Measurements from ENCODE around the gene SHMT2. TPM values are rescaled to one million over a fixed set of nuclear protein-coding genes. Genes with fewer than 3 reads are reported as not detected.
A peak's percentile ranks its signal among the peaks of the same experiment; 100 is the strongest.

SHMT2 gene
- polyA plus RNA-seq, 3 donors, result 82.5 to 90.7 (median 89.9) TPM

DNA sequence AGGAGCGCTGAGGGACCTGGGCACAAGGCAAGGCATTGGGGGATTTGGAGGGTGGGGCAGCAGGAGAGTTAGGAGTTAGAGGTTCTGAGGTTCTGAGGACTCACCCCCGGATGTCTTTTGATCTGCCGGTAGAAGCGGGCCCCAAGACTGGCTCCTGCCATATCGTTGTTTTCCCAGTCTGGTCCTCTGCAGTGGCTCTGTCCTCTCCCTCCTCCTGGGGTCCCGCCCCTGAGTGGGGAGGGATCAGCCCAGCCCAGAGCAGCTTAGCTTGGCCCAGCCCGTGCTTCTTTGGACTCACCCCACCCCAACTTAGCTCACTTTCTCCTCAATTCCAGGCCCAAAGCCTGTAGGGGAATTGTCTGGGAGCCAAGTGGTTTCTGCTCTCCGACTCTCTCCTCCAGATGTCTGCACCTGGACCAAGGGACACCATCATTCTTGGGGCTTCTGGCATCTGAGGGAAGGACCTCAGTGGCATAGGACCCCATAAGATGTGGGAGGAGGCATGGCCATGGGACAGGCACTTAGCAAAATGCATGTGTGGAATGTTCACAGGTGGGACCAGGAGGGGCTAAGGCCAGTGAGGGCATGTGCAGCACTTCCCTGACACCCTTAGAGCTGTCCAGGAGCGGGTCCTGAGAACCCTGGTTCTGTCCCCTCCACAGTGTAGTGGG is 7.5 kb downstream of the SHMT2 start:
- no peak for DNase-seq

DNA sequence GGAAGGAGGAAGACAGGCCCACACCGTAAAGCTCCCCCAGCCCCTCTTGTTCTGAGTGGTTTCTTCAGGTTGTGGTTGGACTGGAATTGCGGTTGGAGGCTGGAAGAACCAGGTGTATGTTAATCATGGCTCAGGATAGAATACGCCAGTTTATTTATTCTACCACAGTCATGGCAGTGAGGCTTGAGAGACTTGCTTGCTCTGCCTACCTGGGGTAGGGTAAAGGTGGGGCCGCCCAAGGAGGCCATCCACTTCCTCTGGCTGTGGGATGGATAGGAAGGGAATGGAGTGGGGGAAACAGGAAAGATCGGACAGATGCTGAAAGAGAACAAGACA is 8.1 kb downstream of the SHMT2 start:
- no peak for DNase-seq

DNA sequence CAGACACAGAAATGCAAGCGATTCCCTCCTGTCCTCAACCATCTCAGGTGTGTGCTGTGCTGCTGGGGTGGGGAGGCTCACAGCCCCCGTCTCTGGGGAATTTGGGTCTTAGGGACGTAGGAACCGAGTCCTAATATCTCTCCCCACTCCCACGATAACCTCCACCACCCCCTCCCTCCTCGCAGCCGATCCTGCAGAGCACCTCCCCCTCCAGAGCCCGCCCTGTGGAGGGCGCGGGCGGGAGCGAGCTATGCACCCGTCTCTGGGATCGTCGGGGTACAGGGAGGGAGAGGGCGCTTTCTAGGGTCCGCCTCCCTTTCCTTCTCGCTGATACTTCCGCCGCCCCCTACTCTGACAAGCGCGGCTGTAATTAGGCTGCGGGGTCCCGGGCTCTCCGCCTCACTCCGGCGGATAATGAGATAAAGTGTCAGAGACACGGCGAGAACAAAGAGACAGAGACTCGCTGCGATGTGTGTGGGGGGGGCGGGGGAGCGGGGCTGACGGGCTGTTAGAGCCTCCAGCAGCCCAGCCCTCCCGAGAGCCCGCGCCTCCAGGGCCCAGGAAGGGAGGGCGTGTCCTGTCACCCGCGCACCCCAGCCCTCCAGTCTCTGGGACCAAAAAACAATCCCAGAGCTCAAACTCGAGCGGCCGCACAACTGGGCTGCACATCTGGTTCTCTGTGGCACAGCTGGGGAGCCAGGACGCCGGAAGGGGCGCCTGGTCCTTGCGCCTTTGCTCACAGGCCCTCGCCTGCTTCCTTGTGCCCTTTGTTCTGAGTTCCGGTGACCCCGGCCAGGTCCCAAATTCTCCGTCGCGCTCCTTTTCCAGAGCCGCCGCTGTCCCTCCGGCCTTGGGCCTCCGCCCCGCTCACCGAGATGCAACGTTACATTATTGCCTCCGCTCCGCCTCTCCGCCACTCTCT is 8.7 kb downstream of the SHMT2 start:
- no peak for DNase-seq

DNA sequence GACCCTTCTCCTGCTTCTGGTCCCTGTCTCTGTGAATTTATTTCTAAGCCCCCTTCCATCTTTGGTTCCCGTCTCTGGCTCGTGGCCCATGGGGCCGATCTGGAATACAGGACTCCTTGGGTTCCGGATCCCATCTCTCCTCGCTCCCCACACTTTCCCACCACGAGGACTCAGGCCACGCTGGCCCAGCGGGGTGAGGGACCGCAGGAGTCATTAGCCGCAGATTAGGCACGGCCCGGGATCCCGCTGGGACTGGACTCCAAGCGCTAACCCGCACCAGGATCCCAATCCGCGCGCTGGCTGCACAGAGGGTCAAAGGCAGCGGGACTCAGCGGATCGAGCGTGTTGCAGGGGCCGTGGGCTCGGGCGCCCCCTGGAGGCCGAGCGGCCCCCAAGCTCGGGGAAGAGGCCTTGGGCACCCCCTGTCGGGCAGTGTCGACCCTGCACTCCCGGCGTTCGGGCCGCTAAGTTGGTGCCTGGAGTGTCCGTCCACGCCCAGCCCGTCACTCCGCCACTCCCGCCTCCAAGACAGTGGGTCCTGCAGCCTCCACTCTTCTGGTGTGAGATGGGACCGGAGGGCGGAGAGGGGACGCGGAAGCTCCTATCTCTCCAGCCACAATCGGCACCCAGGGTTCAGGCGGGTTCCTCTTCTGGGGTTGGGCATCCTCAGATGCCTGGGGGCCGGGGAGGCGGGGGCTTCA is 9.5 kb downstream of the SHMT2 start:
- DNase-seq, result peak; percentile 84

DNA sequence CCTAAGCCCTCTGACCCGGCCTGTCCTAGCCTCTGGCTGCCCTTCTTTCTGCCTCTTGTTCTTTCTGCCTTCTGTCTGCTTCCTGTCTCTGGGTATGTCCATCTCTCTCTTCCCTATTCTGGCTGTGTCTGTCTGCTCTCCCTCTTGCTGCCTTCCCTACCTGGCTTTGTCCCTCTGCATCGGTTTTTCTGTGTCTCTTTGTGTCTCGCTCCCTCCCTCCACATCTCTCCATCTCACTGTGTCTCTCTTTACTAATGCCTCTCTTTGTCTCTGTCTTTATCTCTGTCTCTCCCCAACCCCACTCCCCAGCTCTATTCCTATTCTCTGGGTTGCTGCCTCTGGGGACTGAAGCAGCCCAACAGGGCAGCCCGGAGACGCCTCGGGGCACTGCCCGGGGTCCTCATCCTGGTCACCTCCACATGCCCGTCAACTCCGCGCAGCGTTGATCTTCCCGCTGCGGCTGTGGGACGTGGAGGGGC is 10.1 kb downstream of the SHMT2 start:
- DNase-seq, result no peak

DNA sequence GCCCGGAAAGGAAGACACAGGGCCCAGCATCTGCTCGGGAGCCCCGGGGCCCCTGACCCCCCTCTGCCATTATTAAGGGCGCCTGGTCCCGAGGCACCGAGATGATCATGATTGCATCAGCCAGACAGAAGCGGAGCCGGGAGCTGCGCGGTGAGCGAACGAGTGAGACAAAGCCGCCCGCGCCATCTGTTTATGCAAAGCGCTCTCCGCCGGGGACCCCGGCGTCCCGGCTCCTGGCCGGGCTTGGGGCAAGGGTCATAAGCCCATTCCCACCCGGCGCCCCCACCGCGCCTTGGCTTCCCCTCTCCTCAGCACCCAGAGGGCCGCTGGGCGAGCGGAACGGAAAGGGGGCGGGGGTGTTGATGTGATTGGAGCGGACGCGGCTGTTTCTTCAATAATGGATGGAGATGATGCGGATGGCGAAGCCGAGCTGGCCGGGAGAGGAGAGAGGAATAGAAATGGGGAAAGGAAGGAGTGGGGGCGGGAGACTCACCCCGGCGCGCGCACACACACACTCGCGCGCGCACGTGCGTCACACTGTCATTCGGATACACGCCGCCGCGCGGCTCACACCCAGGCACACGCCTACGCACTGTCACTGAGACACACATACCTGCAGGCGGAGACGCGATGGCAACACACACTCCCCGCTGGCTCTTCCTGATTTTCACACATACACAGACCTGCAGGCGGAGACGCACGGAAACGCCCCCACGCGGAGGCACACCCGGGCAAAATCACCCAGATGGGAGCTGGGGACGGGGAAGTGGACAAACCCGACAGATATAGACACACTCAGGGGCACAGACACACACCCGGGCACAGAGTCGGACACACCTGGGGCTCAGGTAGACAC is 10.8 kb downstream of the SHMT2 start:
- no peak for DNase-seq

DNA sequence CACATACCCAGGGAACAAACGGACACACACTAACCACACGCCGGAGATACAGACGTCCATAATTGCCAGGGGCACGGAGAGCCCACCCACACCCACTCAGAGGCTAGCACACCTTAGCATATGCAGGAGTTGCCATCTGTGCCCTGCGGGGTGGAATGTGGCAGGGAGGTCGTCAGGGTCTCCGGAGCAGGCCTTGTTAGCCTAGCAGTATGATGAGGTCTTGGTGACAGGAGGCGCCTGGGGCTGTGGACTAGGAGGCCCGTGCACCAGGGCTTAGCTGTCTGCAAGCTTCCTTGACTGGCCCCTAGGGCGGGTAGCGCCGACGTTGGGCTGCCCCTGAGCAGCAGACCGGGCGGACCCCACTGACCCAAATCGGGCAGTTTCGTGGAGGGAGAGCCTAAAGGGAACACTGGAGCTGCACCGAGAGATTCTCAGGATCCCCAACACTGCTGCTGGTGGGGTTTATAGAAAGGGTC is 11.5 kb downstream of the SHMT2 start:
- no peak for DNase-seq

DNA sequence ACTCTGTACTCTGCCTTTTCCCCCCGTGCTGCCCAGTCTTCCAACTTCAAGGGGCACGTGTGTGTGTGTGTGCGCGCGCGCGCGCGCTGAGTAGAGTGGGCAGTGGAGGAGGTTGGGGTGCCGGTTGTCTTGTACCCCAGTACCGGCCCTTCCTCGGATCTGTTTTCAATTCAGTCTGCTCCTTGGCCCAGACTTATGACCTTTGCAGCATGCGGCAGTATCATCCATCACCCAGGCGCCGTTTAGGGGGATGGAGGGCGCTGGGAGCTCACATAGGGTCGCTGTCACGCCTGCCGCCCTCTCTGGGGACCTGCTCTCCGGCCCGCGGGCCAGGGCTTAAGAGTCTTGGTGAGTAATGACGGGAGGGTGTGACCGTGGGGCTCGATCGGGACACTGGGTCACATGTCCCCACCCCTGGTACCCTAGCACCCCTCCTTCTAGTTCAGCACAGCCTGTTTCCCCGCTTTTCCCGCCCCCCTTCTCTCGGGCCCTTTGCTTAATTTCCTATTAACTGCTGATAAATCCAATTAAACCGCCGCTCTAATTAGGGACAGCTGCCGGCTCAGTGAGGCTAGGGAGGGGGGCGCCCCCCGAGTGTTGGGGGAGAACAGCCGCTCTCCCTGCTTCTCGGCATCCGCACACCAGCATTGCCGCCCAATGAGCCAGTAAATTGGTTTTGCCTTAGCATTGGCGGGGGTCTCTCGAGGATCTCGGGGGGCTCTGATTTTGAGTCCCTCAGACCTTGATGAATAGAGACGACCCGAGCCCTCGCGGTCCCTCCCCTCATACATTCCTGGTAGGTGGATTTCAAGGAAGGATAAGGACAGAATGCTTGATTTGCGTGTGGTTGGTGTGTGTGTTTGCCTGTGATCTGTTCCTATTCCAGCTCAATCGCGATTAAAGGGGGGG is 12.1 kb downstream of the SHMT2 start:
- DNase-seq, result no peak

DNA sequence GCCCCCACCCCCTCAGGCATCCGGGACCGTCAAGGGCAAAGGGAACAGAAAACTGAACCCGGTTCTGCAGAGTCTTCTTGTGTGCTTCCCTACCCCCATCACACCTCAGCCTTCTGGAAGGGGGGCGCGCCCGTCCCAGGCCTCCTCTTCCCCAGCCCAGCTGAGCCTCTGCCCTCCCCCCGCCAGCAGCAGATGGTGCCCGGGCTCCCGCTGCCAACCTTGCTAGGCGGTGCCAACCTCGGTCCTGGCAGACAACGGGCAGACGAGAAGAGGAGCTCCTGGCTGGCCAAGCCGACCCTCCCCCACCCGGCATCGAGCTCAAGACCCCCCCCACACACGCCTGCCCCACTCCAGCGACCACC is 12.8 kb downstream of the SHMT2 start:
- no peak for DNase-seq

DNA sequence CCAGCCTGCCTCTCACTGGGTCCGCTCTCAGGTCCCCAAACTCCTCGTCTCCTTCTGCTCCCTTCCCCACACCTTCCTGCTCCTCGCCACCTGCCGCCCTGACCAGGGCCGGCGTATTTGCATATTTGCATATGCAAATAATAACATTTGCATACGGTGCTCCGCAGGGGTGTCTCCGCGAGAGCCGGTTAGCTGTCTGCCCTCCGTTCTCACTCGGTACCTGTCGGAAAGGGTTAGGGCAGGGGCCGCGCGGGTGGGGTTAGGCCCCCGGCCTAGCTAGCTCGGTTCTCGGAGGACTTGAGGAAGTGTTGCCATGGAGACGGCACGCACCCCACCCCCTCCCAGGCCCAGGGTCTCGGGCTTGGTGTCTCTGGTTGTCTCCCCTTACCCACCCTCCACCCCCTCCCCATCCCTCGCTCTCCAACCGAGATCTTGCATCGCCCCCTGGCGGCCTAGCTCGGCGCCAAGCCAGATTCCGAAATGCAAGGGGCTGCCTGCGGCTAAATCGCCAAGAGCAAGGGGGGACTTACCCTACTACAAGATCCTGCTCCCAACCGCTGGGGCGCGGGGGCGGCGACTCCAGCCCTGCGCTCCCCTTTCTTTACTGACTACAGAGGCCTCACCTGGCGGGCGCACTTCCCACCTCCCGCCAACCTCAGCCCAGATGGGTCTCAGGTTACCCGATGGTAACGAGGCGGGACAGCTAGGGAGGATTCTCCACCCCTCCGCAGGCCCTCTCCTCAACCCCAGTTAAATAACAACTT is 13.4 kb downstream of the SHMT2 start:
- DNase-seq, result peak; percentile 87

DNA sequence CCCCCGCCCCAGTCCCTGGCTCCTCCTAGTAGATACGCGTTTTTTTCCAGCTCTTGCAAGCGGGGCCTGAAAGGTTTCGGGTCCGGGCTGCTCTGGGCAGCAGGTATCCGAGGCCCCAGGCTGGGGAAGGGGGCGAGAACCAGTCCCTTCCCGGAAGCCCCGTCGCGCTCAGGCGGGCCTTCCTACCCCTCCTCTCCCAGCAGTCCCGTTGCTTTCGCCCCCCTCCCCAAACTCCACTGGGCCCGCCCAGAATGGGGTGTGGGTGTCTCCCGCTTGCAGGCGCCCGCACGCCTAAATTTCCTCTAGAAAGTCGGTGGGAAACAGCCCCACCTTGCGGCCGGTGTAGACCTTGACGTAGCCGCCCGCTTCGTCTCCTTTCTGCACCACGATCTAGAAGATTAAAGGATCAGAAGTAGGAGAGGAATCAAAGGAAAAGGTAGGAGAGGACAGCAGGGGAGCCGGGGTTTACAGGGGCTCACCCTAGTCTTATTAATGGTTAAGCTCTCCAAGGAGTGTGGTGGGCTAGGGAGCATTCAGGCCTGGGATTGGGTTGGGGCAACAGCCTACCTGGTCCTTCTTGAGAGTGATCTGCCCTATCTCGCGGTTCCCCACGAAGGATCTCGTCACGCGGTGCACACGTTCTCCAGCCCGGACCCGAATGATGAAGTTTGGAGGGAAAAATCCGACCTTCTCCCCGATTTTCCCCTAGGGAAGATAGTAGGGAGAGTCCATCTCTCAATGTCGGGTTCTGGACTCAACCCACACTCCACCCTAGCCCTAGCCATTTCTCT is 14.2 kb downstream of the SHMT2 start:
- DNase-seq, result peak; percentile 84

DNA sequence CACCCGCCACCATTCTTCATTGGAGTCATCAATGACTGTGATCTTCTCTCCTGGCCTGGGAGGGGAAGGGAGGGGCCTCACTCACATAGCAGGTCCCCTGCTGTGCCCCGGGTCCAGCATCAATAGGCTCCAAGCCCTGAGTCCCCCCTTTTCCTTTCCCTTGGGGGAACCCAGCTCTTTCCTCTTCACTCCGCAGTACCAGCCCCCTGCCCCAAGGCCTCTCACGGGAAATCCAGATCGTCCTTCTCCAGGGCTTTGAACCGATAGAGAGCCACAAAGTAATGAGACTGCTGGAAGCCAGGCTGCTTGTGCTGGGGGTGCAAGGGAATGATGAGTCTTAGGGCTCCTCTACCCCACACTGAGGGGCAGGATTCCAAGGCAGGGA is 14.8 kb downstream of the SHMT2 start:
- no peak for DNase-seq

DNA sequence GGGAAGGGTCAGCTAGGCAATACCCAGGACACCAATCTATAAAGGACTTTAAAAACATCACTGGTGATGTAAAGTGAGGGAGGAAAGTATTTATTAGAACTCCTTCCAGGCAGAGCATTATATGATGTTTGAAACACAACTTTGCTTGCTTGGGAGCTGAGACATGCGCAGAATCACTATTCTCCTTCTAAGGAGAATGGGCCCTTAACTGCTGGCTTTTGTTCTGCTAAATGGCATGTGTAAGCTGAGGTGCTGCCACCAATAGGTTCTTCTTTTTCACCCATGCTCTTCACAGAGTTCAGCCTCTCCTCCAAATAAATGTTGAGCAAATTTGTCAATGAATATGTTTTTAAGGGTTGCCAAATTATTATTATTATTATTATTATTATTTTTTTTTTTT is 17.5 kb downstream of the SHMT2 start:
- DNase-seq, result no peak

DNA sequence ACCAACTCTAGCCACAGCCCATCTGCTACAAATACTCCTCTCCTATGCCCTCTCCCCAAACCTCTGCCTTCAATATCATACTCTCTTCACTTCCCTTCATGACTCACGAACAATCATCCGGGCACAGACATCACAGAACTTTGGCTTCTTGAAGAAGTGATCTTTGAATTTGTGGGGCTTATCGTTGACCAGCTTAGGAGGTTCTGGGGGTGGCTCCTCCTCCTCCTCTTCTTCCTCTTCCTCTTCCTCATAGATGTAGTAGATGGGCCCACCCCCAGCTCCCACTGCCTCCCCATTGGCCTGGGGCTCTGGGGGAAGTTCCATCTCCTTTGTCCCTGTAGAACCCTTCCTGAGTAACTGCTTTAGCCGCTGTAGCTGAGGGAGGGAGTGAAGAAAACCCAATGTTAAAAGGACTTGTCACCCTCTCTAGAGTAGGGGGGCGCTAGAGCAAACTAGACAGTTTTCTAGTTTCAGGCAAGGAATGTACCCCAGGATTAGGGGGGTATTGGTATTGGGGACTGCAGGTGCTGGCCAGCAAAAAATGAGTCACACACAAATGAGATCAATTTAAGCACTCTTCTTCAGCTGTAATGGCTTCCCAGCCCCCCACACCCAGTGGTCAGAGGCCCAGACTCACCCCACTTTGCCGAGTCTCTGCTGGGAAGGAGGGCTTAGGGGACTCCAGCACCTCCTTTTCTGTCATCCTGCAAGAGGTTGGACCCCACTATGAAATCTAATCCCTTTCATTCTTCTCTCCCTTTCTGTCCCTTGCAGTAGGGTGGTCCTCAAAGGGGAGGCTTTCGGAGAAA is 19.6 kb downstream of the SHMT2 start:
- DNase-seq, result no peak

DNA sequence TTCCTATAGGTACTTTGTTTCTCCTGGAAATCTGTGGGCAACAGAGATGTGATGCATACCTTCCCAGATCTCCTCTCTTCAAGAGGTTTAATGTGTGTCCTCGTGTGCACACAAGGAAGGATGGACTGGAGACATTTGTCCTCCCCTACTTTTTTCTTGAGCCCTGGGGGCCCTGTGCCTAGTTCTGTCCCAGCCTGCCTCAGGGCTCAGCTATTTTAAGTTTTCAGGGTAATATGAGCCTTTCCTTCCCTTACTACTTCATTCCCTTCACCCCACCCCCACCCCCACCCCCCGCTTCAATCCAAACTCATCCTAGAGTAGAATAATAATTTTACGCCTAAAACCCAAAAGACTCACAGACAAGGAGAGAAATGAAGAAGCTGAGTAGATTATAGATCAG is 21.0 kb downstream of the SHMT2 start:
- no peak for DNase-seq

DNA sequence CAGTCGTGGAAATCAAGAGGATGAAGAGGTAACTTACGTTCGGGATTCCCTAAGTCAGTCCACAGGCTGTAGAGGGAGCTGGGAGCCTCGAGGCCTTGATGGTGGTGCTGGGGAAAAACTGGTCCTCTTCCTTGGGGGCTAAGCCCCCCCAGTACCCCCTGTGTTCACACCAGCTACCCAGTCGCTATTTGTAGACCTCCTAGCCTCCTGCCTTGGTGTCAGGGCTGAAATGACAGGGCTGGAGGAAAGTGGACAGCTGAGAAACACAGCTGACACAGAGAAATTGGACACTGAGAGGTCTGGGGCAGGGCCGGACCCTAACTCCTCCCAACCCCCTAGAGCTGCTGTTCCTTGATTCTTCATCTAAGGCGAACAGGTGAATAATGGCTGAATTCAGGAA is 21.4 kb downstream of the SHMT2 start, which contains the start of gene STAC3:
Gene STAC3 (minus strand): TSS at position 232 of the 400 bp plus-strand sequence. CDS start 1,551 bp downstream, outside the sequence.
- no peak for DNase-seq

DNA sequence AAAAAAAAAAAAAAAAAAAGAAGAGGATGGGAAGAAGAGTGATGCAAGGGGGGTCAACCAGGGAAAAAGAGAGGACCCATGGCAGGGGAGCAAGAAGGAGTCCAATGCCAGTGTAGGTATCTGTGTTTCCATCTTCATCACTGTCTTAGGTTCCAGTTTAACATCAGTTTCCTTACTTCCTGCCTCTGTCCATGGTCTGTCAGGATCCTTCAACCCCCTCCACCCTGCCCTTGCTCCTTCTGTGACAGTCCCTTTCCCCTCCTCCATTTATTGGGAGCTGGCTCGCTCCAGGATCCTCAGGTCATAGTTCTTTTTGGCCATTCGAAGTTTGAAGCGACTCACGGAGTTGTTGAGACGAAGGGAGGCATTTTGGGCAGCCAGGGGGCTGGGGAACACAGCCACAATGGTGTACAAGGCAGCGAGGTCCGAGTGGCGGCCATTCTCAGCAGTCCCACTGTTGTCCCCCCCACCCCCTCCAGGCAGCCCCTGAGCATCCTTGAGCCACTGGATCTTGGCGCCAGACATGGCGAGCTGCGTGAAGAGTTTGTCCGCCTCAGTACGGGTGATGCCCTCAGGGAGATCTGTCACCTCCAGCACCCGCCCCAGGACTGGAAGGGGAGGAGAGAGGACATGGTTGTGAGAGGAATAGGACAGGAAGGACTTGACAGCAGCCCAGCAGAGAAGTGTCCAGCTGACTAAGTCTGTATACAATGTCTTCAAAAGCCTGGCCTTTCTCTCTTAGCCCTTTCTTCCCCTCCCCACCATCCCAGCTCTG is 25.2 kb downstream of the SHMT2 start:
- no peak for DNase-seq

Measured in renal pelvis (tissue), 4 donors.